IPS-18a (cell line): ENCODE results near the gene TMPRSS7.

Experiments
- H3K27ac ChIP-seq: one replicate; pipeline ENCODE4 v1.5.1; 2013; ENCODE audit warnings: low read length
- H3K27me3 ChIP-seq: one replicate; pipeline ENCODE4 v1.6.1; 2013; ENCODE audit warnings: mild to moderate bottlenecking, low read length; ENCODE audit not compliant: control insufficient read depth, insufficient read depth
- H3K36me3 ChIP-seq: one replicate; pipeline ENCODE4 v1.6.1; 2013; ENCODE audit warnings: low read depth, low read length; ENCODE audit not compliant: control insufficient read depth
- H3K4me1 ChIP-seq: one replicate; pipeline ENCODE4 v1.6.1; 2013; ENCODE audit warnings: low read depth, low read length; ENCODE audit not compliant: control insufficient read depth
- H3K4me3 ChIP-seq: one replicate; pipeline ENCODE4 v1.5.1; 2013; ENCODE audit warnings: low read length
- H3K9ac ChIP-seq: one replicate; pipeline ENCODE4 v1.6.1; 2013; ENCODE audit warnings: mild to moderate bottlenecking, low read length, moderate library complexity
- H3K9me3 ChIP-seq: one replicate; pipeline ENCODE4 v1.6.1; 2013; ENCODE audit warnings: low read depth, low read length; ENCODE audit not compliant: control insufficient read depth

TMPRSS7 gene

DNA sequence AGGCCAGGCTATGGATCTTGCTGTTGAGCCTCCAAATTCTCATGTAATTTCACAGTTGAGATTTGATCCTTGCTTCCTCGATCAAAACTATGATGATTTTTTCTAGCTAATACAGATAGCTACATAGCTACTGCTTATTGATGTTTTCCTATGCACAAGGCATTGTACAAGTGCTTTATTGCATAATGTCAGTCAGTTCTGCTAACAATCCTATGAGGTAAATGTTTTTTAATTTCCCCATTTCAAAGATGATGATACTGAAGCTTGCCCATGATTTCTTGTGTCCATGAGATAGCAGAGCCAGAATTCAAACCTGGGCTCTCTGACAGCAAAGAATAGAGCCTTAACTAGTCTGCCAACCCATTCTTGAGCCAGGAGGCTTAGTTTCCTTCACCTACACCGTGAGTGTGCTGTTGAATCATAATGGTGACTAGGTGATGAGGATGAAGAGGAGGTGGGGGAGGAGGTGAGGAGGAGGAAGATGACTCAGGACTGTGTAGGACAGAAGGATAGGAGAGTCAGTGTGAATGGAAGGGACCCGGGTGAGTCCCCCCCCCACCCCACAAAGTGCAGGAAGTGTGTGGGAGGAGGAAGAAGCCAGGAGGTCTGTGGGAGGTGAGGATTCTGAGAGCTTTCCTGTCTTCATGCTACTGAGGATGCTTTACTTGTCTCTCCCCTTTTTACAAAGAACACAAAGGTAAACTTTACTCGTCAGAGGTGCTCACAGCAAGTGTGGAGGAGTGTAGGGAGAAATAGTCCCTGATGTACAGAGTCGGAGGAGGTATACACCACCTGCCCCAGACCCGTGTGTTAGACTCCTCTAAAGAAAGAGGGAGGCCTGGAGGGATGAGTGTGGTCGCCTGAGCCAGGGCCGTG lies 32.2 kb upstream of the TMPRSS7 start:
- peaks cover 21% of the 10 kb centered on the region for H3K4me1 ChIP-seq
- no peak overlapping the region for H3K9ac ChIP-seq
- no peak overlapping the region for H3K27ac ChIP-seq
- peaks cover 37% of the 10 kb centered on the region for H3K27me3 ChIP-seq
- H3K36me3 ChIP-seq: peaks cover 14% of the 10 kb centered on the region
- no peaks in the 10 kb centered on the region for H3K9me3 ChIP-seq
- H3K4me3 ChIP-seq: no peak overlapping the region

DNA sequence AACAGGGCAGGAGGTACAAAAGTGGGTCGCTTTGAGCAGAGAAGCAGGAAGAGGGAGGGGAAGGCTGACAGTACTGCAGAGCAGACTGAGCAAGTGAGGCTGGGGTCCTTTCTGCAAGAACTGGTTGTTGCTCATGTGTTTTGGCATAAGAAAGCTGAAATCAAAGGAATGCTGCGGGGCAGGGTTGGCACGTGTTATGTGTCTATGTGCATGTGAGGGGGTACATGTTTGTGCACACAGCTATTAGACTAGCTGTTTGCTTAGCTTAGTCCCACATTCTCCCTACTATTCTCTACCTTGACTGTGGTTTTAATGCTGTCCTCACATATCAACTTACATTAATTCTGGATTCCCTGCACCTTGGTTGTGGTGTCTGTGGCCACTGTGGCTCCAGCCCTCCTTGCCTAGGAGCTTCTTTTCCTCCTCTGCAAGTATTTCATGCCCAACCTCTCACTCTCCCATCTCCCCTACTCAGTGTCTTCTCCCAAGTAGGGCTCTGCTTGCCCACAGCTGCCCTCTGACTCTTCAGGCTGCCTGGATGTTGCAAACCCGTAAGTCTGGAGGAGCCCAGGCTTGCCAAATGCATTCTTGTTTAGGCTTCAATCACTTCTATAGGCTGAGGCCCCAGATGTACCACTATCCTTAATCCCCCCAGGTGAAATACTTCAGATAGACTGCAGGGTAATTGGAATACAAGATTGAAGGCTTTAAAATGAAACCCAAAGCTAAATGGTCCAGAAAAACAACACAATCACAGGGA lies 31.0 kb upstream of the TMPRSS7 start:
- Histone ChIP-seq H3K9ac (no peak overlapping the region), H3K27me3 (peaks cover 31% of the 10 kb centered on the region), H3K27ac (no peak overlapping the region), H3K4me1 (peaks cover 21% of the 10 kb centered on the region), H3K9me3 (no peaks in the 10 kb centered on the region), H3K4me3 (no peak overlapping the region), H3K36me3 (peaks cover 14% of the 10 kb centered on the region)

DNA sequence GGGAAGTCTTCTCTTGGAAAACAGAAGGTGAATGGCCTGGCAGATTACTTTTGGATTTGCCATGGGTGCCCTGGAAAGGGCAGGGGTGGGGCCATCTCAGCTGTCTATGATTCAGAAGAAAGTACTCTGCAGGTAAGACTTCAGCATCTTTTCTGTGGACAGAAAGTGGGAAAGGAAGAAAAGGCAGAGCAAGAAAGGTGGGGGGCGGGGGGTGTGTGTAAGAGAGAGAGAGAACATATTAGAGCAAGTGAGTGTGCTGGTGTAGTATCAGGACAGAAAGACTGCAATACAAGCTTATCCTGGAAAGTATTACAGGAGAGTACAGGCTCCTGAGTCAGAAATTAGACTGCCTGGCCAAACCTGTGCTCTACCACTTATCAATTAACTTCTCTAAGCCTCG lies 30.3 kb upstream of the TMPRSS7 start:
- Histone ChIP-seq H3K9me3 (no peaks in the 10 kb centered on the region), H3K36me3 (peaks cover 14% of the 10 kb centered on the region), H3K4me1 (peaks cover 21% of the 10 kb centered on the region), H3K4me3 (no peak overlapping the region), H3K9ac (no peak overlapping the region), H3K27ac (no peak overlapping the region), H3K27me3 (peaks cover 31% of the 10 kb centered on the region)

DNA sequence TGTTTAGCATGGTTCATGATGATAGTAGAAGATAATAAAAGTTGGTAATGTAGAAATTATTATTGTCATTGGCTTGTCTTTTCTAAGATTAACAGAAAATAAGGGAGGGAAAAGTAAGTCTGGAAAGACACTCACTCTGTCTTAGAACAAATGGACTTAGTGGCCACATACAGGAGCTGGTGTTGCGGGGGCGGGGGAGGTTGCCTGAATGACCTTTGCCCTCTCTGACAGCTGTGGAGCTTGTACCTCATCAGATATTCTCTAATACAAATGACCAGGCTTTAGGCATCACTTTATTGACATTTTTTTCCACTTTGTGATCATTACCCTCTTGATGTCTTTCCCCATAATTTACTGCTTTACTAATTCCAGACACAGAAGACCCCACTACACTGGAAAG lies 29.9 kb upstream of the TMPRSS7 start:
- peaks cover 14% of the 10 kb centered on the region for H3K36me3 ChIP-seq
- peaks cover 26% of the 10 kb centered on the region for H3K27me3 ChIP-seq
- H3K4me3 ChIP-seq: no peak overlapping the region
- H3K9ac ChIP-seq: no peak overlapping the region
- H3K9me3 ChIP-seq: no peaks in the 10 kb centered on the region
- no peak overlapping the region for H3K27ac ChIP-seq
- H3K4me1 ChIP-seq: peaks cover 20% of the 10 kb centered on the region

DNA sequence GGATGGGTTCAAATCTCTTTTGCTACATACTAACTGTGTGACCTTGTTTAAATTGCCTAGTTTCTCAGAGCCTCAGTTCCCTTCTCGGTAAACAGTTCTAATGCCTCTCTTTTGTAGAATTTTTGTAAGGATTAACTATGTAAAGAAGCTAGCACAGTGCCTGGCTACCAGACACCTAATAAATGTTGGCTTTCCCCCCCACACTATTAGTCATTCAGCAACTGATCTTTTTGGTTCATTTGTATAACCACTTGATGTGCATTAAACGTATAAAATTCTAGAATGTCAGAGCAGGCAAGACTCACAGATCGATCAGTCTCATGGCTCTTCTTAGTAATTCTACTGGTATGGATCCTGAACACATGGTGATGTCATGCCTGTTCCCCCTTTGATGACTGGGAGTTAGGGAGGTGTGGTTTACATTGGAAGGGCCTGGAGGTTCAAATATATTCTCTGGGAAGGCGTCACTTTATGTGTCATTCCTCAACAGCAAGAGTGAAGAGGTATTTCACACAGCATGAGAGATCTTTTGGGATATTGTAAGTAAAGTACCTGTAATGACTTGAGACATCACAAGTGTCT lies 29.4 kb upstream of the TMPRSS7 start:
- Histone ChIP-seq H3K27ac (no peak overlapping the region), H3K27me3 (peaks cover 21% of the 10 kb centered on the region), H3K4me1 (peaks cover 15% of the 10 kb centered on the region)

DNA sequence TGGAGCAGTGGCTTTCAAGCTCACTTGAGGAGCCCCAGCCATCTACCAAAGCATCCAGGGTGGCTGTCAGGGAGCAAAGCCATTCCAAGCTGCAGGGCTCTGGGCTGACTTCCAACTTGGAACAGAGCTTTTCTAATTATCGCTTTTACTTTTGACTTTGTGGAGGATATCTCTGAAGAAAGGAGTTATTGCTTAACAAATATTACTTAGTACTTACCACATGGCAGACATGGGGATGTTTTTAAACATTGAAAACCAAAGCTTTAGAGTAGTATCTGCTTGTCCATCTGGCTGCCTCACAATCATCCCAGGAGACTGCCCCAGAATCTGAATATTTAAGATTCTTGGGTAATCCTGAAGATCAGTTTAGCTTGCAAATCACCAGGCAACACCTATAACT lies 26.9 kb upstream of the TMPRSS7 start:
- Histone ChIP-seq H3K36me3 (peaks cover 19% of the 10 kb centered on the region), H3K27ac (no peak overlapping the region), H3K4me3 (no peak overlapping the region), H3K4me1 (no peaks in the 10 kb centered on the region), H3K27me3 (peaks cover 1% of the 10 kb centered on the region), H3K9me3 (no peaks in the 10 kb centered on the region), H3K9ac (no peak overlapping the region)

More for the DNA sequence above, 29.4 kb upstream of the TMPRSS7 start:
- H3K9me3 ChIP-seq: no peaks in the 10 kb centered on the region
- H3K36me3 ChIP-seq: peaks cover 14% of the 10 kb centered on the region
- no peak overlapping the region for H3K4me3 ChIP-seq
- no peak overlapping the region for H3K9ac ChIP-seq

DNA sequence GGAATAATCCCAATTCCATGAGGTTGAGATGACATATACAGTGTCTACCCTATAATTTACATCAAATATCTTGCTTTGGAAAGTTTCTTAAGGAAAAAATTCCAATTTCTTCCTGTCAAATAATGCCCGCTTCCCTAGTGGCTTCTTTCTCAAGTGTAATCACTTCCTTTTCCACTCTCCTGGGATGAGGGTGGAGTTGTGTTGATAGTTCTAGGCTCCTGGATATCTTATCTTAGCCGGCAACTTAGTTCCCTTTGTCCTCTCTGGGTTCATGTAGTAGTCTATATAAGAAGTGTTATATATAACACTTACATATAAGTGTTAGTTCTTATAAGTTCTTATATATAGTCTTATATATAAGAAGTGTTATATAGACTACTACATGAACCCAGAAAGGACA lies 24.9 kb upstream of the TMPRSS7 start:
- Histone ChIP-seq H3K9ac (no peak overlapping the region), H3K27ac (no peak overlapping the region), H3K4me1 (no peaks in the 10 kb centered on the region), H3K9me3 (no peaks in the 10 kb centered on the region), H3K27me3 (no peaks in the 10 kb centered on the region), H3K4me3 (no peak overlapping the region), H3K36me3 (peaks cover 15% of the 10 kb centered on the region)

DNA sequence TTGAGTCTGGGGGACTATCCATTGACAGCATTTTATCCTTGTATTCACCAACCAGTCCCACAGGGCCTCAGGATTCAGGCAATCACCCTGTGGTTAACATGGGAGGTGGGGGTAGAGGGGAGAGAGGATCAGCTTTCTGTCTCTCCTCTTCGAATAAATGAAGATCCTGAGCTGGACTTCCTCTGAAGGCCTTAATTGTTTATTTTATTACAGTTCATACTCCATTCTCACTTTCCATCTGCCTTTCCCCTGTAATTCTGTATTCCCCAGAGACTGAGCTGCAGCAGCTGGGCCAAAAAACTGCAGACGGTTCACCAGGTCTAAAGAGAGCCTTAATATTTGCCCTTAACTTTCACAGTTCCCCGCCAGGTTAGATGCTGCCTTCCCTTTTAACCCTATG lies 23.9 kb upstream of the TMPRSS7 start:
- Histone ChIP-seq H3K9ac (no peak overlapping the region), H3K27me3 (no peaks in the 10 kb centered on the region), H3K4me3 (no peak overlapping the region), H3K36me3 (peaks cover 9% of the 10 kb centered on the region), H3K27ac (no peak overlapping the region), H3K4me1 (no peaks in the 10 kb centered on the region), H3K9me3 (no peaks in the 10 kb centered on the region)

DNA sequence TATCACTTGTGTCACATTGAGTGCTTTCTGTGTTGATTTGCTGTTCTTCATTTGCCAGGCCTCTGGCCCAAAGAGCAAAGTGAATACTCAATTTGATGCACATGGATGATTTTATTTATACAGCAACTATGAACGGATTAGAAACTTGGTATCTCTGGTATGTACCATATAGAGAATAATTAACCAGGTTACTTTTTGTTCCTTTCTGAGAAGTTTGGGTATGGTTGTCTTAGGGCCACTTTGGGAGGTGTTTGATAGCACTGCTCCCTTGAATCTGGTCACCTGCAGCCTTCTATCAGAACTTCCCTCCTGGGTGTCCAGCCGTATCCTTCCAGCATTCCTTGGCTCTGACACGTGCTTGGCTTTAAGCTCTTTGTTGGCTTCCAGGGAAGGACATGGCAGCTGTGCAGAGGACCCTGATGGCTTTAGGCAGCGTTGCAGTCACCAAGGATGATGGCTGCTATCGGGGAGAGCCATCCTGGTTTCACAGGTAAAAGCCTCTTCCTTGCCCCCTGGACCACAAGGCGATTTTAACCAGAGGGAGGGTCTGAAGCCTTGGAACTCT lies 23.1 kb upstream of the TMPRSS7 start:
- H3K36me3 ChIP-seq: peaks cover 6% of the 10 kb centered on the region
- no peak overlapping the region for H3K4me3 ChIP-seq
- no peak overlapping the region for H3K9ac ChIP-seq
- no peak overlapping the region for H3K27ac ChIP-seq
- H3K9me3 ChIP-seq: no peaks in the 10 kb centered on the region
- H3K27me3 ChIP-seq: no peaks in the 10 kb centered on the region
- no peaks in the 10 kb centered on the region for H3K4me1 ChIP-seq

DNA sequence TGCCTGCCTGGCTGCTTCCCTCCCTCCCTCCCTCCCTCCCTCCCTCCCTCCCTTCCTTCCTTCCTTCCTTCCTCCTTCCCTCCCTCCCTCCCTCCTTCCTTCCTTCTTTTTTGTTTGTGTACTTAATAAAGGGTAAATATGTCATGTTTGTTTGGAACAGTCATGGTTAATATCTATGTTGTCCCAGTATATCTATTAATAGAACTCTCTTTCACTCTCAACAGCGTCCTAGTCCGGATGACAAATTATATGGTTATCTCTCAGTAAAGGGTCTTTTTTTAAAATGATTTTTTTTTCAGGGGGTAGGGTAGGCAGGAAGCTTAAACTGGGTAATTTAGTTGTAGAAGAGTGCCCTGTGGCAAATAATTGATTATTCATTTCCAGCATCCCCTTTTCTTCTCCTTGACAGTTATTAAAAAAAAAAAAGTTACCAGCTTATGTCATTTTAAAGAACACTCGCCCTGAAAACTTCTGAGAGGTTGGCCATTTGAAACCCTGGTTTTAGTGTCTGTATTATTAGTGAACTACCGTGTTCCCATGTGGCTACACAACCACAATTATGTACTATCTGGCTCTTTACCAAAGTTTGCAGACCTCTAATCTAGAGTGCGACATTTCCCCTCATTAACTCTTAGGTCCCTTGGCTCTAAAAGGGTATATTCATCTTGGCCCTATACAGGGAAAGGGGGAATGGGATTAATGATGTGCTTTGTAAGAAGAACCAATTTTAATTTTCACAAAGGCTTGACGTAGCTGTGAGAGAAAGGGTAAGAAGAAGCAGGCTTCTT lies 22.1 kb upstream of the TMPRSS7 start:
- Histone ChIP-seq H3K4me1 (no peaks in the 10 kb centered on the region), H3K36me3 (peaks cover 6% of the 10 kb centered on the region), H3K9me3 (no peaks in the 10 kb centered on the region), H3K4me3 (no peak overlapping the region), H3K9ac (no peak overlapping the region), H3K27ac (no peak overlapping the region), H3K27me3 (no peaks in the 10 kb centered on the region)
